Measurements from ENCODE around the gene CKLF.

The CKLF gene

GRCh38 chr16:66574531-66574930, 22.2 kb downstream of the CKLF start:
- TF ChIP-seq CTCF (conservative IDR thresholded peaks at IDR 0.05) = no peak
- TF ChIP-seq ZFX (IDR thresholded peaks at IDR 0.05) = no peak
- no peak overlapping the region for H3K27ac ChIP-seq

GRCh38 chr16:66575060-66575459, 22.7 kb downstream of the CKLF start:
- TF ChIP-seq CTCF (conservative IDR thresholded peaks at IDR 0.05) (no peak), ZFX (IDR thresholded peaks at IDR 0.05) (no peak)
- H3K27ac ChIP-seq = no peak overlapping the region

GRCh38 chr16:66576296-66576695, 23.9 kb downstream of the CKLF start:
- H3K27ac ChIP-seq = no peak overlapping the region
- TF ChIP-seq CTCF (conservative IDR thresholded peaks at IDR 0.05) (no peak), ZFX (IDR thresholded peaks at IDR 0.05) (no peak)

- TF ChIP-seq CTCF (conservative IDR thresholded peaks at IDR 0.05) = no peak
- TF ChIP-seq ZFX (IDR thresholded peaks at IDR 0.05) = no peak
- peak within 1 kb of the TSS; percentile 31 for H3K27ac ChIP-seq
Observed at GRCh38 chr16:66578651-66579531, 26.5 kb downstream of the CKLF start, which contains the start of gene CMTM2. Gene CMTM2 (plus strand): TSS chr16:66579463. CDS start chr16:66579608, 145 bp downstream.

GRCh38 chr16:66580605-66581209, 28.3 kb downstream of the CKLF start:
- TF ChIP-seq CTCF (conservative IDR thresholded peaks at IDR 0.05) (no peak; the same call in 1 of the 2 replicates), ZFX (IDR thresholded peaks at IDR 0.05) (no peak)
- H3K27ac ChIP-seq = peak overlapping the region; percentile 31

GRCh38 chr16:66581246-66581952, 29.0 kb downstream of the CKLF start:
- TF ChIP-seq ZFX (IDR thresholded peaks at IDR 0.05) (no peak), CTCF (conservative IDR thresholded peaks at IDR 0.05) (no peak)
- H3K27ac ChIP-seq = no peak overlapping the region; the same call in 1 of the 2 replicates
